ENCODE data around the gene AQP2.

Gene AQP2

DNA sequence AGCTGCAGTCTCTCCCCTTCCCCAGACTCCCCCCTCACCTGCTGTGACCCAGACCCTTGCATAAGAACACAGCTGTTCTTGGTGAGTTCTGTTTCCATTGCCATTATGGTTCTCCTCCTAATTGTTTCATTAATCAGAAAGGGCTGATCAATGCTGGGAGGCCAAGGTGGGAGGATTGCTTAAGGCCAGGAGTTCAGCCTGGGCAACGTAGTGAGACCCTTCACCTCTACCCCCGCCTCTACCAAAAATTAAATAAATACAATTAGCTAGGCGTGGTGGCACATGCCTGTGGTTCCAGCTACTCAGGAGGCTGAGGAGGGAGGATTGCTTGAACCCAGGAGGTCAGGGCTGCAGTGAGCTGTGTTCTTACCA lies 29.6 kb upstream of the AQP2 start:
- DNase-seq, result no peak

DNA sequence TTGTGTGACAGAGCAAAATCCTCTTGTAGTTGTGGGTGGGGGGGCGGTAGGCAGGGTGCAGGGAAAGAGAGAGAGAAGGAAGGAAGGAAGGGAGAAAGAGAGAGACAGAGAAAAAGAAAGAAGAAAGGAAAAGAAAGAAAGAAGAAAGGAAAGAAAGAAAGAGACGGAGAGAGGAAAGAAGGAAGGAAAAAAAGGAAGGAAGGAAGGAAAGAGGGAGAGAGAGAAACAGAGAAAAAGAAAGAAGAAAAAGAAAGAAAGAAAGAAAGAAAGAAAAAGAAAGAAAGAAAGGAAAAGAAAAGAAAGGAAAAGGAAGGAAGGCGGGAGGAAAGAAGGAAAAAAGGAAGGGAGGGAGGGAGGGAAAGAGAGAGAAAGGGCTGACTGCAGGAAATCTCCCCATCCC lies 29.2 kb upstream of the AQP2 start:
- no peak for DNase-seq

DNA sequence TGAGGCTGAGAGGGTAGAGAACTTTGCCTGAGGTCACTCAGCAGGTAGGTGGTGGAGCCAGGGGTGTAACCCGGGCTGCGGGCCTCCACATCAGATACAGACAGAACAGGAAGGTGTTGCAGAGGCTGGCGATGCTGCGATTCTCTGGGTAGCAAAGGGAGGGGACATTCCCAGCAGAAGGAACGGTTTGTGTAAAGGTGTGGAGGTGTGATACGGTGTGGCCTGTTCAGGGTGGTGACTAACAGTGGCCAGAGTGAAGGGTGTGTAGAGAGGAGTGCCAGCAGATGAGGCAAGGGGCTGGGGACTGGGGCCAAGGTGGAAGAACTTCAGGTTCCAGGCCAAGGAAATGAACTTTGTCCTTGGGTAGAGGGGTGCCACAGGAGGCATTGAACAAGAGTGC lies 28.6 kb upstream of the AQP2 start:
- no peak for DNase-seq

DNA sequence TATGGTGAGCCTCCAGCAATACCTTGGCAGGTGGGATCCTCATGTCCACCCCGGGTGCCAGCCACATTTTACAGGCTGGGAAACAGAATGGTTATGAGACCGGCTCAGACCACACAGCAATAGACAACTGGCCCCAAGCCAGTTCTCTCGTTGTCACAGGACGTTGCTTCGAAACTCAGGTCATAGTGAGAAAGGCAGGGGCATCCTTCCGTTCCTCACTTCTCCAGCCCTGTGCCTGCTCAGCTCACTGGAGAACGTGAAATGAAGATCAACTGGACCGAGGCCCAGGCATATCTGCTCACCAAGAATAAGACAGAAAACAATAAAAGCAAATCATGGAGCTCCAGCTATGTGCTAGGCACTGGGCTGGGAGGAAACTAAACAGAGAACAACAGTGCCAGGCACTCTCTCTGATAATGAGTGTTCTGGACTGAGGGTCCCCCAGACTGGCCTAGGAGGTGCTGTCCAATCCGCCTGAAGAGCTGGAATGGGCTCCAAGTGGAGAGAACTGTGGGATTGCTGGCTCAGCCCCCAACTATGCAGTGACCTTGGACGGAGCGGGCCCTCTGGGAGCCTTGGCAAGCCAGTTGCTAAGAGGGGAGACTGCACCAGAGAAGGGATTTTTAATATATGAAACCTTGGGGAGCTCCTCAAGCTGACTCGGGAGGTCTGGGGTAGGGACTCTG lies 28.0 kb upstream of the AQP2 start:
- DNase-seq, result no peak

DNA sequence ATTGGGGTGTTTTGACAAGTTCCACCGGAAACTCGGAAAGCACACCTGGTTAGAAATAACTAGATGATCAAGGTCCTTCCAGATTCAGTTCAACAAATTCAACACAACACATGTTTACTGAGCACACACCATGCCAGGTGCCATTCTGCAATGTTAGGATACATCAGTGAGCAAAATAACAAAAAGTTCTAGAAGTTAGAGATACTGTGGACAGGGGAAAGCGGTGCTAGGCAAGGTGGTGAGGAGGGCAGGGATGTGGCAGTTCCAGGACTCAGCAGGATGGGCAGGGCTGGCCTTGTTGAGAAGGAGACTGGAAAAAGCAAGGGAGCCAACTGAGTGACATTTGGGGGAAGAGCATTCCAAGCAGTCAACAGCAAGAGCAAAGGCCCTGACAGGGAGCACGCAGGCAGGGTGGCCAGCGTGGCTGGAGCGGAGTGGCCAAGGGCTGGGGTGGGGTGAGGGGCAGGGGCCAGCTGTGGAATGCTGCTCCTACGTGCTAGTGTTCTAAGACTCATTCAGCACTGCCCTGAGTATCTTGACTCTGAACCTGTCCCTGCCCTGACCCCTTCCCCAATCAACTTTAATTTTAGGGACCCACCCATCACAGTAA lies 27.4 kb upstream of the AQP2 start:
- no peak for DNase-seq

DNA sequence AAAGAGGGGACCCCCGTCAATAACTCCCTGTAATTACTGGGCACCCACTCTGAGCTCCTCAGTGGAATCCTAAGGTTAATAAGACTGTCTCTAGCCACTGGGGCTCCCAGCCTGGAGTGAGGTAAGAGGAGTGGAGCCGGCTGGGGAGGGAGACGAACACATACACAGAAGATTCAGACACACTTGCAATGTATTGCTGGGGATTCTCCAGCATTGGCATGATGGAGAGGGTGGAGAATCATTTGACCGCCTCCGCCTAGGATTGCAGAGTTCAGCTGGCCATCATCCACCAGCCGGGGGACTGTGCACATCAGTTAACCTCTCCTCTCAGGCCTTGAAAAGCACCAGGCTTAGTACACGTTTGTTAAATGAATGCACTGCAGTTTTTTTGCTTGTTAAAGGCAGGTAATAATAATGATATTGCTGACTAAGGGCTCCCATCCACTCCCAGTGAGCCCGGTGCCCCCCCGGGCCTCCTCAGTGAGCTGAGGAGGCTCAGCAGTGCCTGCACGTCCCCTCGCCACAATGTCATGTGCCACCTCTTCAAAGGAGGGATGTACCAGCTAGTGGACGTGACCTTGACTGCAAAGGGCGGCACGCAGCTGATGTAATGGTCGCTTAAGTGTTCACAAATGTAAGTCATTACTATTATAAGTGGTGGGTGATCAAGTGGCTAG lies 26.5 kb upstream of the AQP2 start:
- DNase-seq, result no peak

DNA sequence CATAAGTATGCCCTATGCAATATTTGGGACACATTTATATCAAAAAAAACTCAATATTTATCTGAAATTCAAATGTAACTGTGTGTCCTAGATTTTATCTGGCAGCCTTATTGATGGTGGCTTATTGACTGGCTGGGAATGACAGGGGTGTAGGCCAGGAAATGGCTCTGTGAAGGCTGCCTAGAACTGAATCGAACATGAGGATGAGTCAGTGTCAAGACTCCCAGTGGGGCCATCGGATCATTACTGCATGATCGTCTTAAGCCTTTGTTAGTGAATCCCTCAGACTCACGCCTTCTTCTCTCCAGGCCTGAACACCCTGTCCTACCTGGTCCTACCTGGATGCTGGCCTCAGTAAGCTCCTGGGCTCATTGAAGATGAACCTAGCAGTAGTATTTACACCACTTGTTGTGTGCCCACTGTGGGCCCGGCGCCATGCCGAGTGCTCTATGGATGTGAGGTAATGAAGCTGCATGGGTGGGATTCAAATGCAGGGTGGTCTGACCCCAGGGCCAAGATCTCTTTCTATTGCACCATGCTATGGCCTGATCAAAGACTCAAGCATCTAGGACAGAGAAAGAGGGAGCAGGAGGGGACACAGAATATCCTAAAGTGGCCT lies 25.8 kb upstream of the AQP2 start:
- DNase-seq, result no peak

DNA sequence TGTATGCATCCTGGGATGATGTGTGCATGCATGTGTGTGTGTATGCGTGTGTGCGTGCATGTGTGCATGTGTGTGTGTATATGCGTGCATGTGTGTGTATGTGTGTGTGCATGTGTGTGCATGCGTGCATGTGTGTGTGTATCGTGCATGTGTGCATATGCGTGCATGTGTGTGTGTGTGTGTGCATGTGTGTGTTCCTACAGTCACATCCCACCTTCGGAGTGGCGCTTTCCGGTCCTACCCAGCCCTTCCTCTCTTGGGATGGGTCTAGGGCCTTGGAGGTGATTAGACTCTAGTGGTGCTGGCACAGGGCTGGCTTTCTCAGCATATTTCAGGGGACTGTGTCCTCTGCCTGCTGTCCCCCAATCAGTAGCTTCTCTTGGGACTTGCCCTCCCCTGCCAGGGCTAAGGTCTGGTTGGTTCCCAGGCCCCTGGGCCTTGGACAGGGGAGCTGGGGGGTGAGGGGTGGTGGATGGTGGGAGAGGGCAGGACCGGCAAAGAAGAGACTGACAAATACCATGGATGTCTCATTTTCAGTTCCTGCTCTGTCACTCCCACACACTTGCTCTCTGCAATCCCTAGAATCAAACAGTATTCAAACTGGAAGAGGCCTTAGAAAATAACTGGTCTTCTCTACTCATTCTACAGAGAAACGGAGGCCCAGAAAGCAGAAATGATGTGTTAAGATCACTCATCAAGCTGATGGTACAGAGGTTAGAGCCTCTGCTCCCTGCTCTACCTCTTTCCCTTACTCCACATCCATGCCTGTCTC lies 24.9 kb upstream of the AQP2 start:
- no peak for DNase-seq

DNA sequence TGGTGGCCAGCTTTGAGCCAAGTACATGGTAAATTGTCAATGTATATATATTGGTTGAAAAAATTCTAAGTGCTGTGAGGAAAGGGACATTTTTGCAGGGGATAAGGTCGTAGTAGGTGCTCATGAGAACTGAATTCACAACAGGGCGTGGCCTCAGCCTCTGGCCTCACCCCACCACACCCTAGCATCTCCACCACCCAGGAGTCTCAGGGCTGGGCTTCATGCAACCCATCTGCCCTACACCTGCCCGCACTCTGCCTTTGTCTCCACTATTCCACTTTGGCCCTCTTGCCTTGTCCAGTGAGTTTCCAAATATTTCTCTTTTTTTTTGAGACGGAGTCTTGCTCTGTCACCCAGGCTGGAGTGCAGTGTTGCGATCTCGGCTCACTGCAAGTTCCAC lies 22.1 kb upstream of the AQP2 start:
- no peak for DNase-seq

DNA sequence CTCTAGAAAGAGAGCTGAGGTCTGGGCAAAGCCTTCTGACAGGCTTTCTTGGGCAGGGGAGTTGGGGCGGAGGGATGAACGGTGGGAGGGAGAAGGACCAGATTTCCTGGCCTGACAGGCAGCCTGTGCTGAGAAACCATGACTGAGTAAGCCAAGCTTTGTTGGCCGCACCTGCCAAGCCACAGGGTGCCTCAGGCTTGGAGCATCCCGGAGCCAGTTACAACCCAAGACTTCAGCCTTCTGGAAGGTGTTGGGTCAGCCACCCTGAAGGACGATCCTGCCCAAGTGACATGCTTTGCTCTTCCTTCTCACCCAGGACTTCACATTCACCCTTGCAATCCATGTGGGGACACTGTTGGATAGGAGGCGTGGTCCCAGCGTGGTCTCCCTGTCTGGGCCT lies 21.0 kb upstream of the AQP2 start:
- DNase-seq, result peak in 1 of 14 donors; percentile 8

DNA sequence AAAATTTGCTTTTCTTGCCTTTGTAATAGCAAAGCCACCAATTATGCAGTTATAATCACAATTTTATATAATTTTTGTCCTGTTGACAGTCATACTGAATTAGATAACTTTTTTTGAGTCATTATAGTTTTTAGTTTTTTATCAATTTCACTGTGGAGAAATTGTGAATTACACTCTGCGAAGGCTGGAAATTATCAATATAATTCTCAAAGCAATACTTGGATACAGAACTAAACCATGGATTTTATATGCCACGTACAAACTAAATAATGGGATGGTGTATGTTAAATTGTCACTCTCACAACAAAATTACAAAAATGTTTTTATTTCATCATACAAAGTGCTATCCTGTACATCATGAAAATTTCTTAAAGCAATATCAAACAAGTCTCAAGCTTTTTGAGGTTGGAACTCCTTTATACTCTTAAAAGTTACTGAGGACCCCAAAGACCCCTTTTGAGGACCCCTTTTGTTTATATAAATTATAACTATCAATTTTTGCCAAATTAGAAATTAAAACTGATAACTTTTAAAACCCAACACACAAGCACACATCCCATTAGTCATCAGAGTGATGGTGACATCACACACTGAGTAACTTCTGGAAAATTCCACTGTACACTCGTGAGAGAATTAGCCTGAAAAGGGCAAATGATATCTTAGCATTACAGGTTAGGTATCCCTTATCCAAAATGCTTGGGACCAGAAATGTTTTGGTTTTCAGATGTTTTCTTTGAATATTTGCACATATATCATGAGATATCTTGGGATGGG lies 19.8 kb upstream of the AQP2 start:
- no peak for DNase-seq

DNA sequence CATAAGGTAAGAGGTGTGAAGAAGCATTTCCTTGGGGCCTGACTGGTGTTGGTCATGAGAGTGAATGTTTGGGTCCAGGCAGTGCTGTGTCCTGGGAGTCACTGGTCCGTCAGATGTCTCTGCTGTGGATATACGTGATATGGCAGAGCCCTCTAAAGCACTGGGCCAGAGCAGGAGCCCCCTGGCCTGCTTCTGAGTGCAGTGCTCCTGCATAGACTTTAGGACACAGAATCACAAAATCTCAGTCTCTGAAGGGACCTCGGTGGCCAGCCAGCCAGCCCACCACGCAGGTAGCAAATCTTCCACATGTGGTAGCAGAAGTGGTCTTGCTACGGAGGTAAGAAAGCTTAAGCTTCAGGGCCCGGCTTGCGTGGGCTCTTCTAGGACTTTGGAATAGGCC lies 18.5 kb upstream of the AQP2 start:
- DNase-seq, result no peak

DNA sequence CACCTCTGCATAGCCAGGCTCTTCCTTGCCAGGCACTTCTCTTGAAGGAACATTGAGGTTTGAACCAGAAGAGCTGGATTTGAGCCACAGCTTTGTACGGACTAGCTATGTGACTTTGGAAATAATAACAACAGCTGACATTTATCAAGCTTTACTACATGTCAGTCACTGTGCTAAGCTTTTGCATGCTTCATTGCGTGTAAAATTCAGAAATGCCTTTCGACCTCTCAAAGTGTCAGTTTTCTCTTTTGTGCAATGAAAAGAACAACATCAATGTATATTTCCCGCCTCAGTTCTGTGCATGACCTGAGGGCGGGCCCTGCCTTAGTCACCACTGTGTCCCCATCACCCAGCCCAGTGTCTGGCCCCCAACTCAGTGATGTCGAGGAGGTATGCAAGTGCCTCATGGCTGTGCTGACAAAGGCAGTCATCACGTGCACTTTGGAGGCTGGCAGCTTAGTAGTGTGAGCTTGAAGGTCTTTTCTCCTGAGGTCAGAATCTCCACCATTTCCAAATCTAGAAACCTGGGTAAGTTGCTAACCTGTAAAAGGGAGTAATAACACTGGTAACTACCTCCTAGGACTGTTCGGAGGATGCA lies 17.9 kb upstream of the AQP2 start:
- no peak for DNase-seq

DNA sequence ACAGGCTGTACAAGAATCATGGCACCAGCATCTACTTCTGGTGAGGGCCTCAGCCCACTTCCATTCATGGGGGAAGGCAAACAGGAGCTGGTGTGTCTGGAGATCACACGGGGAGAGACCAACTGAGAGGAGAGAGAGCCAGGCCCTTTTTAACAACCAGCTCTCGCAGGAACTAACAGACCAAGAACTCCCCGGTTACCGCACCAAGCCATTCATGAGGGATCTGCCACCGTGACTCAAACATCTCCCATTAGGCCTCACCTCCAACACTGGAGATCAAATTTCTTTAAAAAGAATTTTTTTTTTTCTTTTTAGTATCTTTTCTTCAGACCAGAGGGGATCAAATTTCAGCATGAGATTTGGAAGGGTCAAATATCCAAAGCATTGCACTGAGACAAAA lies 16.7 kb upstream of the AQP2 start:
- no peak for DNase-seq

DNA sequence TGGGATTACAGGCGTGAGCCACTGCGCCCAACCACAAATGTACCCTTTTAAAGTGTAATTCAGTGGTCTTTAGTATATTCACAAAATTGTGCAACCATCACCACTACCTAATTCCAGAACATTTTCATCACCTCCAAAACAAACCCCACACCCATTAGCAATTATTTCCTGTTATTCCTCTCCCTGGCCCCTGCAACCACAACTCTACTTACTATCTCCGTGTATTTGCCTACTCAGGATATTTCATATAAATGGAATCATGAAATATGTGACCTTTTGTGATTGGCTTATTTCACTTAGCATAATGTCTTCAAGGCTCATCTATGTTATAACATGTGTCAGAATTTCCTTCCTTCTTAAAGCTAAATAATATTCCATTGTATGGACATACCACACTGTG lies 16.0 kb upstream of the AQP2 start:
- DNase-seq, result no peak

DNA sequence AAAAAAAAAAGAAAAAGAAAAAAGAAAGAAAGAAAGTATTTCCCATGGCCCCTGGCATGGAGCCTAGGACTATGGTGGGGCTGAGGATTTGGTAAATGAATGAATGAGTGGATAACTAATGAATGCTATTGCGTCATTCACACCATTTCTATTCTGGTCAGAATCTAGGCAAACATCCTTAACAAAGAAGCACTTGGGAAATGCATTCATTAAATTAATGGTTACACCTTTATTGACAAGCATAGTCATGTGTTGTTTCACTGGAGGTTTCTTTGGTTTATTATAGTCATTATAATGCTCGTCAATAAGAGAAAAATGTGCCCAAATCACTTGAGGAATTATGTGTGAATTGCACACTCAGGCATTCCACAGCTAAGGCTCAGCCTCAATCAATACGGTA lies 13.6 kb upstream of the AQP2 start:
- DNase-seq, result no peak

DNA sequence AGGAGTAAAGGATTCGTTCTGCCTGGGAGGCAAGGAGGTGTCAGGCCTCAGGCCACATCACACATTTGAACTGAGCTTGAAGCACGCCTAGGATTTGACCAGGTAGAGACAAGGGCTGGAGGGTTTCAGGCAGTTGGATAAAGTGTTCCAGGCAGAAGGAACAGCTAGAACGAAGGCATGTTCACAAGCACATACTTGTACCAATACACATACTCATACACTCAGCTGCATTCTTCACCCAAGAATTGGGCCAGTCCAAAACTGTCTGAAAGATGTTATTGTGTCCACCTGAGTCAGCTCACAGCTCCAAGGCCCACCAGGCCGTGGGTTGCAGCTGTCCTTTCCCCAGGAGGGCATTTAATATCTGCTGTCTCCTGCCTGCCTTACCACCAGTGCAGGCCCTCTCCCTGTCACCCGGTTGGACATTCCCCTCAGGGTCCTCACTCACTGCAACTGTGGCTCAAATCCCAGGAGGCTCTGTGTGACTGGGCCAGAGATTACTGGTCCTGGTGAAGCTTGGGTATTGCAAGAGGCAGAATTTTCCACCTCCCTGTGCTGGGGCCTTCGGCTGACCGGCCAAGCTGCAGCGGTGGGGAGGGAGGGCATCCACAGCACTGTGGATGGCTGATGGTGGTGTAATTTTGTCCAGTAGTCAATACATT lies 12.8 kb upstream of the AQP2 start:
- no peak for DNase-seq

DNA sequence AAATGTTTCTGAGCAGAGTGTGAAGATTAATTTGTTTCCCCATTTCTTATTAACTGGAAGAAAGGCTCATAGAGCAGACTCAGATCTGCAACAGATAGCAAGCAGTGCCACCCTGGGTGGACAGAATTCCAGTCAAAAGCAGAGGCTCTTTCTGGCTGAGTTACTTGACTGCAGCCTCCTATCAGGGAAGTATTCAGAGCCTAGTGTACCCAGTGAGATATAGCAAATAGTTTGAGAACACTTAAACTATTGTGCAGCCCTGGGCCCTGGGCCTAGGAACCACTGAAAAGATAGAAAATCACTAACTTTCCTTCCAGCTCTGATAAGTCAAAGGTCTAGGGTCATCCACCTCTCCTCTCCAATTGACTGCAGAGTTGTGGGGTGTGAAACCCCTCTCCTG lies 11.2 kb upstream of the AQP2 start:
- no peak for DNase-seq

DNA sequence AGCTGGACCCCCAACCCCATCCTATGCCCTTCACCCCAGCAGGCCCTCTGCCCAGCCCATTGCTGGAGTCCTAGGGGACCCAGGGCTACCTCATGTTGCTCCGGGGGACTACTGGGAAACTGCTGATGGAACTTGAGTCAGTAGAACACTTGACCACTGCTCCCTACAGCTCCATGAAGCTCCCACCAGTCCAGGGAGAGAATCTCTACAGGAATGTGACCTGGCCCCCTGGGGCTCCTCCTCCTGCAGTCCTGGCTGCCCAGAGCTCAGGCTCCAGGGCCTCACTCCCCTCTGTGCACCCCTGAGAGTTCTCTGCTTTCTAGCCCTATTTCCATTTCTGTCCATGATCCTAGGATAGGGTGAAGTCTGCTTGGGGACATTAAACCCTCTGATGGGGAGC lies 10.8 kb upstream of the AQP2 start:
- no peak for DNase-seq

DNA sequence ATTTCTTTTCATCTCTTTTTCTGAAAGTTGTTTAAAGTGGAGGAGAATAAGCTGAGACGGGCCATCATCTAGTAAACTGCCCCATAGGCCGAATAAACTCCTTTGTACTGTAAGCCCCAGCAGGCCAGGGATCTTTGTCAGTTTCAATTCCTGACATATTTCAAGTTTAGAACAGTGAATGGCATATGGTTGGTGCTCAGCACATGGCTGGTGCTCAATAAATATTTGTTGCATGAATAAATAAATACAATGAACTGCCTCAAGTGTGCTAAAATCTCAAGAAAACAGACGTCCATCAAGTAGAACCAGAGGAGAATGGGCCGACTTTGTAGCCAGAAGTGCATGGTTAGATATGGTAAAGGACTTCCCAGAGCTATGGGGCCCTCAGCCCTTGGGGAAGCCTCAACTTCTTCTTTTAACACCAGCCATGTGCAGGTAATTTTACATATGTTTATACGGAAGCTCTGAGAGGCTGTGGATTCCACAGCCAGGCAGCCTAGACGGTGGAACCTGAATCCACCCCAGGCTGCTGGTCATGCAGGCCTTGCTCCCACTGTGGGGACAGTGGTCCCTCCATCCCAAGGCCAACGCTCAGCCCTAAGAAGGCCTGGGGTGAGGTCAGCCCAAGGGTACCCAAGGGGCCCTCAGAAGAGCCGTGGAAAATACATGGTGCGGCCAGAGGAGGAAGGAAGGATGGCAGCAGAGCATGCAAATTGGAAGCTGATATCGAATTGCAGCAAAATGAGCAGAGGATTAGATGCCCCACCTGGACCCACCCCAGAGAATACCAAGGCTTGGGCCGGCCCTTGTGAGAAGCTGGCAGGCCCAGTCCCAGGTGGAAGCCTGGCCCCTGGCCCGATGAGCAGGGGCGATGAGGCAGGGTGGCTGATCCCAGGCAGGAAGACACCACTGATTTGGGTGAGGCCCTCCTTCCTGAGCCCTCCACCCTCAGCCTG lies 8.7 kb upstream of the AQP2 start:
- no peak for DNase-seq

Data from C1 segment of cervical spinal cord (tissue), 14 donors.